ENCODE data around the gene DLST. TPM values are rescaled to one million over a fixed set of nuclear protein-coding genes. Genes with fewer than 3 reads are reported as not detected.
A peak's percentile ranks its signal among the peaks of the same experiment; 100 is the strongest.
"Not testable (repeated sequence)": the region's sequence is repeated elsewhere in the genome, so short reads cannot be mapped to it uniquely, and the experiment has no call there.

DLST gene
- total RNA-seq, 2 experiments from 2014 or later: 92.6 to 106 TPM

- Mint-ChIP-seq H3K9me3 (no peaks in the 10 kb centered on the region), H3K27ac (no peak overlapping the region), H3K27me3 (peaks cover 13% of the 10 kb centered on the region), H3K36me3 (ENCODE audit: low read depth) (no peaks in the 10 kb centered on the region), H3K4me1 (peaks cover 13% of the 10 kb centered on the region), H3K4me3 (no peak overlapping the region)
- POLR2A ChIA-PET: no interaction called here
- no peak for DNase-seq
- CTCF ChIA-PET: no interaction called here
These were observed 42.3 kb downstream of the DLST start for GRCh38 chr14:74924061-74924460.

- CTCF ChIA-PET: no interaction called here
- no peaks in the 10 kb centered on the region for H3K36me3 Mint-ChIP-seq (ENCODE audit: low read depth)
- no peak for DNase-seq
- H3K27ac Mint-ChIP-seq: no peak overlapping the region
- peaks cover 19% of the 10 kb centered on the region for H3K4me1 Mint-ChIP-seq
- H3K27me3 Mint-ChIP-seq: peaks cover 17% of the 10 kb centered on the region
- POLR2A ChIA-PET: no interaction called here
- no peak overlapping the region for H3K4me3 Mint-ChIP-seq
- no peaks in the 10 kb centered on the region for H3K9me3 Mint-ChIP-seq
These were observed 45.5 kb downstream of the DLST start for GRCh38 chr14:74927225-74927624.

GRCh38 chr14:74929242-74929641, 47.5 kb downstream of the DLST start:
- Mint-ChIP-seq H3K27me3 (peaks cover 19% of the 10 kb centered on the region), H3K36me3 (ENCODE audit: low read depth) (no peaks in the 10 kb centered on the region), H3K27ac (no peak overlapping the region), H3K4me3 (no peak overlapping the region), H3K9me3 (no peaks in the 10 kb centered on the region), H3K4me1 (peaks cover 15% of the 10 kb centered on the region)
- CTCF ChIA-PET: interaction anchor here (1.4 kb wide), 1 partner anchor 9 kb away, joined by 3 read pairs; no protein-coding TSS in a partner anchor
- no peak for DNase-seq
- POLR2A ChIA-PET: no interaction called here

GRCh38 chr14:74931744-74932143, 50.0 kb downstream of the DLST start:
- H3K36me3 Mint-ChIP-seq (ENCODE audit: low read depth); DNase-seq; H3K9me3 Mint-ChIP-seq; POLR2A ChIA-PET; H3K4me3 Mint-ChIP-seq: not testable (repeated sequence)
- peak overlapping the region; percentile 38 for H3K27ac Mint-ChIP-seq
- CTCF ChIA-PET: interaction anchor here (0.6 to 1.6 kb wide), 9 partner anchors 8 to 580 kb away, joined by 3 to 4 read pairs (median 3); partner anchors contain the start of gene RPS6KL1
- H3K4me1 Mint-ChIP-seq: peaks cover 17% of the 10 kb centered on the region
- peaks cover 11% of the 10 kb centered on the region for H3K27me3 Mint-ChIP-seq

GRCh38 chr14:74932401-74932901, 50.7 kb downstream of the DLST start:
- CTCF ChIA-PET: interaction anchor here (1.2 to 1.6 kb wide), 4 partner anchors 13 to 29 kb away, joined by 3 to 4 read pairs (median 4); no protein-coding TSS in a partner anchor
- no peak overlapping the region for H3K27ac Mint-ChIP-seq
- H3K9me3 Mint-ChIP-seq: no peaks in the 10 kb centered on the region

GRCh38 chr14:74932936-74933335, 51.2 kb downstream of the DLST start:
- H3K9me3 Mint-ChIP-seq; H3K27me3 Mint-ChIP-seq; H3K27ac Mint-ChIP-seq; H3K36me3 Mint-ChIP-seq (ENCODE audit: low read depth); DNase-seq; POLR2A ChIA-PET; H3K4me3 Mint-ChIP-seq: not testable (repeated sequence)
- CTCF ChIA-PET: interaction anchor here (1.5 to 2.3 kb wide), 2 partner anchors 11 to 21 kb away, joined by 3 to 9 read pairs; no protein-coding TSS in a partner anchor
- peaks cover 29% of the 10 kb centered on the region for H3K4me1 Mint-ChIP-seq

More at GRCh38 chr14:74932401-74932901, 50.7 kb downstream of the DLST start:
- peaks cover 24% of the 10 kb centered on the region for H3K4me1 Mint-ChIP-seq
- H3K4me3 Mint-ChIP-seq: no peak overlapping the region
- DNase-seq: no peak
- peaks cover 11% of the 10 kb centered on the region for H3K27me3 Mint-ChIP-seq
- POLR2A ChIA-PET: no interaction called here
- no peaks in the 10 kb centered on the region for H3K36me3 Mint-ChIP-seq (ENCODE audit: low read depth)

GRCh38 chr14:74934041-74934440, 52.3 kb downstream of the DLST start:
- Mint-ChIP-seq H3K4me1 (peaks cover 32% of the 10 kb centered on the region), H3K27me3 (peaks cover 7% of the 10 kb centered on the region), H3K27ac (no peak overlapping the region), H3K9me3 (peaks cover 5% of the 10 kb centered on the region), H3K4me3 (no peak overlapping the region), H3K36me3 (ENCODE audit: low read depth) (peaks cover 4% of the 10 kb centered on the region)
- no peak for DNase-seq
- CTCF ChIA-PET: interaction anchor here (1.1 to 7.1 kb wide), 4 partner anchors 10 to 59 kb away, joined by 3 to 32 read pairs (median 6); partner anchors contain the start of gene RPS6KL1
- POLR2A ChIA-PET: no interaction called here

- ChIA-PET CTCF (interaction anchor here (1.1 to 7.1 kb wide), 4 partner anchors 9 to 59 kb away, joined by 3 to 32 read pairs (median 6); partner anchors contain the start of gene RPS6KL1), POLR2A (no interaction called here)
- no peak overlapping the region for H3K27ac Mint-ChIP-seq
- DNase-seq: no peak
- H3K9me3 Mint-ChIP-seq: peaks cover 5% of the 10 kb centered on the region
- H3K27me3 Mint-ChIP-seq: peaks cover 5% of the 10 kb centered on the region
- peaks cover 27% of the 10 kb centered on the region for H3K4me1 Mint-ChIP-seq
- H3K36me3 Mint-ChIP-seq (ENCODE audit: low read depth): peaks cover 4% of the 10 kb centered on the region
- H3K4me3 Mint-ChIP-seq: no peak overlapping the region
These were observed 53.0 kb downstream of the DLST start for GRCh38 chr14:74934476-74935359.

- Mint-ChIP-seq H3K9me3 (peaks cover 5% of the 10 kb centered on the region), H3K36me3 (ENCODE audit: low read depth) (peaks cover 4% of the 10 kb centered on the region), H3K4me3 (no peak overlapping the region), H3K4me1 (peaks cover 31% of the 10 kb centered on the region), H3K27ac (no peak overlapping the region), H3K27me3 (peaks cover 4% of the 10 kb centered on the region)
- CTCF ChIA-PET: interaction anchor here (0.7 to 7.1 kb wide), 4 partner anchors 9 to 29 kb away, joined by 3 to 32 read pairs (median 6); no protein-coding TSS in a partner anchor
- DNase-seq: no peak
- POLR2A ChIA-PET: no interaction called here
These were observed 53.6 kb downstream of the DLST start for GRCh38 chr14:74935360-74935680.

GRCh38 chr14:74936151-74936550, 54.4 kb downstream of the DLST start:
- Mint-ChIP-seq H3K4me3 (no peak overlapping the region), H3K27me3 (peaks cover 2% of the 10 kb centered on the region), H3K27ac (no peak overlapping the region), H3K9me3 (peaks cover 5% of the 10 kb centered on the region), H3K36me3 (ENCODE audit: low read depth) (peaks cover 4% of the 10 kb centered on the region), H3K4me1 (peaks cover 36% of the 10 kb centered on the region)
- ChIA-PET CTCF (interaction anchor here (1.3 to 7.1 kb wide), 3 partner anchors 12 to 30 kb away, joined by 4 to 32 read pairs (median 4); no protein-coding TSS in a partner anchor), POLR2A (no interaction called here)
- no peak for DNase-seq

GRCh38 chr14:74936731-74937130, 55.0 kb downstream of the DLST start:
- H3K4me3 Mint-ChIP-seq: no peak overlapping the region
- ChIA-PET POLR2A (no interaction called here), CTCF (interaction anchor here (1.4 to 7.1 kb wide), 2 partner anchors 11 to 19 kb away, joined by 4 to 32 read pairs; no protein-coding TSS in a partner anchor)
- H3K27me3 Mint-ChIP-seq: peaks cover 2% of the 10 kb centered on the region
- DNase-seq: no peak
- peak overlapping the region; percentile 33 for H3K27ac Mint-ChIP-seq
- peaks cover 4% of the 10 kb centered on the region for H3K36me3 Mint-ChIP-seq (ENCODE audit: low read depth)
- H3K9me3 Mint-ChIP-seq: peaks cover 5% of the 10 kb centered on the region
- H3K4me1 Mint-ChIP-seq: peaks cover 42% of the 10 kb centered on the region

- H3K36me3 Mint-ChIP-seq (ENCODE audit: low read depth): peaks cover 4% of the 10 kb centered on the region
- POLR2A ChIA-PET: no interaction called here
- peak overlapping the region; percentile 33 for H3K27ac Mint-ChIP-seq
These were observed 55.5 kb downstream of the DLST start for GRCh38 chr14:74937171-74937570.

More at GRCh38 chr14:74937171-74937570, 55.5 kb downstream of the DLST start:
- peaks cover 5% of the 10 kb centered on the region for H3K9me3 Mint-ChIP-seq
- H3K4me3 Mint-ChIP-seq: no peak overlapping the region
- peaks cover 46% of the 10 kb centered on the region for H3K4me1 Mint-ChIP-seq
- DNase-seq: no peak
- H3K27me3 Mint-ChIP-seq: peaks cover 2% of the 10 kb centered on the region
- CTCF ChIA-PET: interaction anchor here (1.4 to 7.1 kb wide), 2 partner anchors 11 to 20 kb away, joined by 4 to 32 read pairs; no protein-coding TSS in a partner anchor
